PC-3 (cell line): ENCODE results near the gene C9orf50. TPM values are rescaled to one million over a fixed set of nuclear protein-coding genes. Genes with fewer than 3 reads are reported as not detected.

ENCODE experiments used
- ATAC-seq: fragments of 200-7000 bp; cut with Tn5 transposase; 2 replicates; pipeline ENCODE4 v1.9.1; 2020; ENCODE audit warnings: mild to moderate bottlenecking, moderate library complexity
- BruUV-seq: library from RNA; stranded (reverse); fragments of 400-500 nt; replicated peaks from 2 replicates; lab custom pipeline; 2021; lab: Mats Ljungman, UMichigan
- CTCF ChIA-PET: fragments of 300-600 bp; sonication (Branson Sonifier 250); formaldehyde crosslinking; loops from one replicate; lab custom pipeline; 2022; ENCODE audit warnings: antibody characterized with exemption; lab: Charles Lee
- POLR2A ChIA-PET: fragments of 300-600 bp; sonication (Branson Sonifier 250); formaldehyde crosslinking; loops from one replicate; lab custom pipeline; 2022; ENCODE audit warnings: antibody characterized with exemption; ENCODE audit not compliant: unreplicated experiment; lab: Charles Lee
- DNase-seq: peaks from one replicate; pipeline ENCODE4 v3.0.0-alpha.2; 2015
- H2AFZ ChIP-seq: fragments of 300-600 bp; sonication (generic); 2 replicates; pipeline ENCODE4 v1.6.0; 2016; ENCODE audit warnings: antibody characterized with exemption, low read length
- H3F3A ChIP-seq: fragments of 300-600 bp; sonication (generic); one replicate; pipeline ENCODE4 v1.6.0; 2017; ENCODE audit warnings: antibody characterized with exemption, low read length, control low read depth, mild to moderate bottlenecking; ENCODE audit not compliant: unreplicated experiment
- H3K27ac ChIP-seq: fragments of 300-600 bp; sonication (generic); 2 replicates; pipeline ENCODE4 v1.5.1; 2016; ENCODE audit warnings: mild to moderate bottlenecking, low read length
- H3K27me3 ChIP-seq: fragments of 300-600 bp; sonication (generic); 2 replicates; pipeline ENCODE4 v1.6.1; 2016; ENCODE audit warnings: low read length, mixed read lengths
- H3K36me3 ChIP-seq: fragments of 300-600 bp; sonication (generic); 2 replicates; pipeline ENCODE4 v1.6.1; 2016; ENCODE audit warnings: low read depth, mixed run types, low read length, mixed read lengths
- H3K4me1 ChIP-seq: fragments of 300-600 bp; sonication (generic); 2 replicates; pipeline ENCODE4 v1.5.1; 2016; ENCODE audit warnings: low read length; ENCODE audit not compliant: insufficient read depth
- H3K4me2 ChIP-seq: fragments of 300-600 bp; sonication (generic); 2 replicates; pipeline ENCODE4 v1.6.0; 2016; ENCODE audit warnings: low read length
- H3K4me3 ChIP-seq: fragments of 300-600 bp; sonication (generic); 2 replicates; pipeline ENCODE4 v1.5.1; 2016; ENCODE audit warnings: mild to moderate bottlenecking, low read length, mixed read lengths
- H3K79me2 ChIP-seq: fragments of 300-600 bp; sonication (generic); 2 replicates; pipeline ENCODE4 v1.6.1; 2017; ENCODE audit warnings: low read length, mixed read lengths
- H3K9ac ChIP-seq: fragments of 300-600 bp; sonication (generic); 2 replicates; pipeline ENCODE4 v1.6.0; 2016; ENCODE audit warnings: mild to moderate bottlenecking, low read length
- H3K9me2 ChIP-seq: fragments of 300-600 bp; sonication (generic); replicated peaks from 2 replicates; pipeline ENCODE4 v1.6.1; 2016; ENCODE audit warnings: mixed run types, low read length, mixed read lengths
- H3K9me3 ChIP-seq: fragments of 300-600 bp; sonication (generic); 2 replicates; pipeline ENCODE4 v1.6.1; 2016; ENCODE audit warnings: low read length, mixed read lengths
- H4K20me1 ChIP-seq: fragments of 300-600 bp; sonication (generic); 2 replicates; pipeline ENCODE4 v1.6.1; 2016; ENCODE audit warnings: low read length, mixed read lengths
- CTCF ChIP-seq: fragments of 300-600 bp; sonication (generic); conservative IDR thresholded peaks from 2 replicates; pipeline ENCODE4 v1.5.1; 2017; ENCODE audit warnings: antibody characterized with exemption, low read depth, mild to moderate bottlenecking, low read length
- EZH2 ChIP-seq: fragments of 300-600 bp; sonication (generic); IDR thresholded peaks from one replicate; pipeline ENCODE4 v1.6.1; 2017; ENCODE audit warnings: antibody characterized with exemption, mild to moderate bottlenecking, low read length; ENCODE audit not compliant: unreplicated experiment
- EZH2phosphoT487 ChIP-seq: fragments of 300-600 bp; sonication (generic); IDR thresholded peaks from 2 replicates; pipeline ENCODE4 v1.6.1; 2018; ENCODE audit warnings: mild to moderate bottlenecking, antibody characterized with exemption, low read length, borderline replicate concordance
- intact Hi-C: fragments of 100-400 bp; cut with micrococcal nuclease; formaldehyde crosslinking; loops from 2 replicates; pipeline ENCODE4 v1.9.0; 2023
- total RNA-seq: library from RNA; depleted of rRNA; stranded (reverse); fragments of >200 nt; gene quantifications from 2 replicates; pipeline ENCODE4 v1.2.3, GENCODE V29; 2014

C9orf50 gene
- total RNA-seq, 1 experiment from 2014 or later: not detected

DNA sequence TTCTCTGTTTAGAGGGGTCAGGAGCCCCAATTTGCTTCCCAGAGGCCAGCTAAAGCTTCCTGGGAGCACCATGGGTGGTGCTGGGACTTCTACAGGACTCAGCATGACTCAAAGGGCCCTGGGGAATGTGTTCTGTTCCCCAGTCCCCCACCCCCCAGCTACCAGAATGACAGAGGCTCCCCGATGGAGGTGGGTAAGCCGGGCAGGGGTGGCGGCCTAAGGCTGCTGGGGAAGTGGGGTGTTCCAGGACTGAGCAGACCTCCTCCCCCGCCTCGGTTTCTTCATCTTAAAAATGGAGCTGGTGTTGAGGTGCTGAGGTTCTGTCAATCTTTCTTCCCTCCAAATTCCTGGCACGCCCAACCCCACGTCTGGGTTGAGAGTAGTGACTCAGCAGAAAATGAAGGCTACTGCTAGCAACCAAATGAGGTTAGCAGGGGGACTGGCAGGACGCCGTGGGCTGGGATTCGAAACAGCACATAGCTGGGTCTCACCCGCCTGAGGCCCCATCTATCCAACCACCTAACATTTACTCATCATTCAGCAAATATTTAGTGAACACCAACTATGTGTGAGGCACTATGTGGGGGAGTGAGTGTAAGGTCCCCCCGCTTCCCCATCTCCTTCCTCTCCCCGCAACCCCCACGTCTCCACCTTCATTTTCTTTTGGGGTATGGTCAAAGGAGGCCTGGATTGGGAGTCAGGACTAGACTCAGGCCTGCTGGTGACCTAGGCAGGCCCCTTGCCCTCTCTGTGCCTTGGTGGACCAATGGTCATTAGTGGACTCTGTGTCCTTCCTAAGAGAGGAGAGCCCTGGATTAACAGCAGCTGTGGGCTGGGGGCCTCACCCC is 50.2 kb downstream of the C9orf50 start:
- H3K4me3 ChIP-seq: no peak overlapping the region
- intact Hi-C loops: no loop called here
- no peaks in the 10 kb centered on the region for H3F3A ChIP-seq
- no peaks in the 10 kb centered on the region for H3K36me3 ChIP-seq
- ChIA-PET POLR2A (no interaction called here), CTCF (no interaction called here)
- H3K9ac ChIP-seq: peak overlapping the region; percentile 37
- peak; percentile 62 for ATAC-seq
- H3K27ac ChIP-seq: peak overlapping the region; percentile 74
- TF ChIP-seq CTCF (no peak), EZH2phosphoT487 (no peak), EZH2 (no peak)
- DNase-seq: peak; percentile 80
- H3K4me2 ChIP-seq: peak overlapping the region; percentile 28
- peak overlapping the region; percentile 68 for H2AFZ ChIP-seq
- H3K79me2 ChIP-seq: no peaks in the 10 kb centered on the region
- no peaks in the 10 kb centered on the region for H4K20me1 ChIP-seq
- no peaks in the 10 kb centered on the region for H3K9me3 ChIP-seq
- no TSS peak for BruUV-seq
- H3K9me2 ChIP-seq: no peaks in the 10 kb centered on the region
- H3K27me3 ChIP-seq: no peaks in the 10 kb centered on the region
- peaks cover 22% of the 10 kb centered on the region for H3K4me1 ChIP-seq

GRCh38 chr9:129569502-129570449 is 51.1 kb downstream of the C9orf50 start:
- H2AFZ ChIP-seq: peak overlapping the region; percentile 68; the same call in 1 of the 2 replicates
- CTCF ChIA-PET: no interaction called here
- ATAC-seq: no peak

More at GRCh38 chr9:129569502-129570449, 51.1 kb downstream of the C9orf50 start:
- Histone ChIP-seq H3K79me2 (no peaks in the 10 kb centered on the region), H3K27ac (peak overlapping the region; percentile 74), H3K4me1 (peaks cover 22% of the 10 kb centered on the region), H3F3A (no peaks in the 10 kb centered on the region), H3K4me2 (peak overlapping the region; percentile 28; the same call in 1 of the 2 replicates), H3K9me3 (no peaks in the 10 kb centered on the region), H4K20me1 (no peaks in the 10 kb centered on the region), H3K9ac (peak overlapping the region; percentile 37; the same call in 1 of the 2 replicates), H3K9me2 (no peaks in the 10 kb centered on the region), H3K36me3 (no peaks in the 10 kb centered on the region), H3K4me3 (no peak overlapping the region), H3K27me3 (no peaks in the 10 kb centered on the region)
- no peak for TF ChIP-seq EZH2
- TF ChIP-seq CTCF: peak; percentile 40
- intact Hi-C loops: no loop called here
- no TSS peak for BruUV-seq
- DNase-seq: peak; percentile 13
- POLR2A ChIA-PET: no interaction called here
